Left ventricle myocardium inferior (tissue), 1 donor: ENCODE data around the gene TMEM175. TPM values are rescaled to one million over a fixed set of nuclear protein-coding genes. Genes with fewer than 3 reads are reported as not detected.
"Not testable (repeated sequence)": the region's sequence is repeated elsewhere in the genome, so short reads cannot be mapped to it uniquely, and the experiment has no call there.

Experiments used
- DNase-seq: peaks from one replicate; pipeline ENCODE4 v3.0.0-alpha.2; 2020
- H3K27ac ChIP-seq: fragments of 200-600 bp; replicated peaks from 2 replicates; pipeline ENCODE4 v1.8.0; 2021
- H3K27me3 ChIP-seq: fragments of 200-600 bp; 2 replicates; pipeline ENCODE4 v1.8.0; 2021; ENCODE audit warnings: low read depth
- H3K36me3 ChIP-seq: fragments of 200-600 bp; 2 replicates; pipeline ENCODE4 v1.8.0; 2021
- H3K4me1 ChIP-seq: fragments of 200-600 bp; 2 replicates; pipeline ENCODE4 v1.8.0; 2021
- H3K4me3 ChIP-seq: fragments of 200-600 bp; 2 replicates; pipeline ENCODE4 v1.8.0; 2021; ENCODE audit warnings: mild to moderate bottlenecking, moderate library complexity
- H3K9me3 ChIP-seq: fragments of 200-600 bp; replicated peaks from 2 replicates; pipeline ENCODE4 v1.8.0; 2021
- CTCF ChIP-seq: fragments of 200-600 bp; IDR thresholded peaks from 2 replicates; pipeline ENCODE4 v1.8.0; 2021; ENCODE audit warnings: antibody characterized with exemption, mild to moderate bottlenecking, borderline replicate concordance
- intact Hi-C: fragments of 100-400 bp; cut with micrococcal nuclease; formaldehyde crosslinking; loops from one replicate; pipeline ENCODE4 v1.11.0; 2022
- total RNA-seq: library from RNA; stranded (reverse); fragmentation: NEBNext Ultra II Directional; extraction: Animal tissue kit (Norgen Biotek cat#: 25700); gene quantifications from one replicate; pipeline ENCODE4 v1.2.1, GENCODE V29; 2021
- donor health status: DM: no; HTN: yes; CAD: no; lungs with severe emphysema.

Gene TMEM175
- total RNA-seq, 1 donor from 2014 or later = 20.3 TPM

GRCh38 chr4:925171-925570, 7.1 kb upstream of the TMEM175 start:
- Histone ChIP-seq H3K36me3 (no peaks in the 10 kb centered on the region), H3K4me3 (no peak overlapping the region), H3K4me1 (peaks cover 55% of the 10 kb centered on the region), H3K27me3 (no peaks in the 10 kb centered on the region), H3K9me3 (no peaks in the 10 kb centered on the region), H3K27ac (no peak overlapping the region)
- intact Hi-C loops = no loop called here
- DNase-seq = no peak
- no peak for TF ChIP-seq CTCF

GRCh38 chr4:925771-926500, 6.3 kb upstream of the TMEM175 start:
- no peak for TF ChIP-seq CTCF
- H3K4me3 ChIP-seq = no peak overlapping the region

GRCh38 chr4:926538-926937, 5.7 kb upstream of the TMEM175 start:
- DNase-seq = no peak
- peaks cover 60% of the 10 kb centered on the region for H3K4me1 ChIP-seq
- intact Hi-C loops = no loop called here

More at GRCh38 chr4:925771-926500, 6.3 kb upstream of the TMEM175 start:
- H3K4me1 ChIP-seq = peaks cover 59% of the 10 kb centered on the region
- no peak for DNase-seq
- H3K36me3 ChIP-seq = no peaks in the 10 kb centered on the region
- no peaks in the 10 kb centered on the region for H3K9me3 ChIP-seq
- H3K27me3 ChIP-seq = no peaks in the 10 kb centered on the region
- intact Hi-C loops = no loop called here
- H3K27ac ChIP-seq = no peak overlapping the region

GRCh38 chr4:927566-927965, 4.7 kb upstream of the TMEM175 start:
- DNase-seq, intact Hi-C loops, H3K36me3 ChIP-seq, H3K27ac ChIP-seq, H3K27me3 ChIP-seq, H3K4me3 ChIP-seq, H3K9me3 ChIP-seq: not testable (repeated sequence)
- peaks cover 67% of the 10 kb centered on the region for H3K4me1 ChIP-seq

More at GRCh38 chr4:926538-926937, 5.7 kb upstream of the TMEM175 start:
- Histone ChIP-seq H3K27ac (no peak overlapping the region), H3K4me3 (no peak overlapping the region), H3K9me3 (no peaks in the 10 kb centered on the region), H3K36me3 (no peaks in the 10 kb centered on the region), H3K27me3 (no peaks in the 10 kb centered on the region)
- TF ChIP-seq CTCF = no peak

- H3K36me3 ChIP-seq = no peaks in the 10 kb centered on the region
- TF ChIP-seq CTCF = no peak
- no peaks in the 10 kb centered on the region for H3K9me3 ChIP-seq
- no peak overlapping the region for H3K4me3 ChIP-seq
- peaks cover 79% of the 10 kb centered on the region for H3K4me1 ChIP-seq
- no peaks in the 10 kb centered on the region for H3K27me3 ChIP-seq
- intact Hi-C loops = no loop called here
- DNase-seq = no peak
- H3K27ac ChIP-seq = no peak overlapping the region
Measured at GRCh38 chr4:929096-929765, 3.0 kb upstream of the TMEM175 start.

GRCh38 chr4:930028-930551, 2.2 kb upstream of the TMEM175 start:
- Histone ChIP-seq H3K27me3 (no peaks in the 10 kb centered on the region), H3K9me3 (no peaks in the 10 kb centered on the region), H3K36me3 (no peaks in the 10 kb centered on the region), H3K4me1 (peaks cover 75% of the 10 kb centered on the region), H3K4me3 (no peak overlapping the region), H3K27ac (no peak overlapping the region)
- intact Hi-C loops = no loop called here
- DNase-seq = no peak
- no peak for TF ChIP-seq CTCF
